Stimulated activated CD4-positive, alpha-beta T cell treated with anti-CD3 and anti-CD28 coated beads, Interleukin-1b, Interleukin-23, amount 100 ng/mL, for 48 hours (primary cell): ENCODE measurements around the gene ZDHHC3.
"Not testable (repeated sequence)": the region's sequence is repeated elsewhere in the genome, so short reads cannot be mapped to it uniquely, and the experiment has no call there.

Source experiments
- DNase-seq: peaks from one replicate; pipeline ENCODE4 v3.0.0-alpha.2; 2020

ZDHHC3 gene

GRCh38 chr3:44963571-44964325, 12.2 kb downstream of the ZDHHC3 start:
- no peak for DNase-seq

- no peak for DNase-seq
Measured at GRCh38 chr3:44962621-44963393, 13.2 kb downstream of the ZDHHC3 start.

GRCh38 chr3:44961888-44962287, 14.1 kb downstream of the ZDHHC3 start:
- DNase-seq, result no peak

GRCh38 chr3:44960387-44961026, 15.5 kb downstream of the ZDHHC3 start:
- DNase-seq, result peak; percentile 7

GRCh38 chr3:44958386-44958785, 17.6 kb downstream of the ZDHHC3 start:
- DNase-seq, result no peak

GRCh38 chr3:44957986-44958385, 18.0 kb downstream of the ZDHHC3 start:
- no peak for DNase-seq

- no peak for DNase-seq
Measured at GRCh38 chr3:44955917-44956316, 20.1 kb downstream of the ZDHHC3 start.

GRCh38 chr3:44954962-44955361, 21.0 kb downstream of the ZDHHC3 start:
- DNase-seq, result no peak

GRCh38 chr3:44954304-44954703, 21.7 kb downstream of the ZDHHC3 start:
- DNase-seq, result no peak

- no peak for DNase-seq
Measured at GRCh38 chr3:44952689-44953088, 23.3 kb downstream of the ZDHHC3 start.

- DNase-seq, result no peak
Measured at GRCh38 chr3:44950275-44950734, 25.7 kb downstream of the ZDHHC3 start.

GRCh38 chr3:44949770-44950169, 26.2 kb downstream of the ZDHHC3 start:
- not testable (repeated sequence) for DNase-seq

- no peak for DNase-seq
Measured at GRCh38 chr3:44948239-44948638, 27.7 kb downstream of the ZDHHC3 start.

GRCh38 chr3:44942202-44942921, 33.6 kb downstream of the ZDHHC3 start:
- no peak for DNase-seq

GRCh38 chr3:44939581-44940036, 36.4 kb downstream of the ZDHHC3 start:
- no peak for DNase-seq

- DNase-seq, result no peak
Measured at GRCh38 chr3:44932986-44933944, 42.7 kb downstream of the ZDHHC3 start.

GRCh38 chr3:44932271-44932670, 43.7 kb downstream of the ZDHHC3 start:
- no peak for DNase-seq

- DNase-seq, result no peak
Measured at GRCh38 chr3:44931791-44932190, 44.2 kb downstream of the ZDHHC3 start.

- no peak for DNase-seq
Measured at GRCh38 chr3:44930911-44931310, 45.1 kb downstream of the ZDHHC3 start.

- no peak for DNase-seq
Measured at GRCh38 chr3:44929782-44930181, 46.2 kb downstream of the ZDHHC3 start.

GRCh38 chr3:44927371-44927770, 48.6 kb downstream of the ZDHHC3 start:
- no peak for DNase-seq

- no peak for DNase-seq
Measured at GRCh38 chr3:44926921-44927320, 49.1 kb downstream of the ZDHHC3 start.
